H1 (cell line): Measurements from ENCODE around the gene MPND. TPM values are rescaled to one million over a fixed set of nuclear protein-coding genes. Genes with fewer than 3 reads are reported as not detected.

ENCODE experiments used
- CTCF ChIA-PET: fragments of 300-600 bp; sonication (Branson Sonifier 250); formaldehyde crosslinking; loops from one replicate; lab custom pipeline; 2021; ENCODE audit not compliant: partially characterized antibody; lab: Charles Lee
- POLR2A ChIA-PET: fragments of 300-600 bp; sonication (Branson Sonifier 250); formaldehyde crosslinking; loops from one replicate; lab custom pipeline; 2021; ENCODE audit warnings: inconsistent platforms; ENCODE audit not compliant: partially characterized antibody; lab: Charles Lee
- DNase-seq, 2 experiments: peaks; one replicate each; pipeline versions ENCODE4 v3.0.0 to v3.0.0-alpha.2; 2010 to 2022; ENCODE audit warnings: low spot score in 2 of 2, low read depth in 1 of 2, mixed read lengths in 1 of 2
- FAIRE-seq: peaks from 2 replicates; lab custom pipeline; 2011; peaks lifted over from hg19 to GRCh38; lab: Jason Lieb, UNC
- H2AFZ ChIP-seq: 2 replicates; pipeline ENCODE4 v1.8.1; 2012; ENCODE audit warnings: low read length, inconsistent platforms
- H2AK5ac ChIP-seq: 2 replicates; pipeline ENCODE4 v1.6.1; 2013; ENCODE audit warnings: low read depth, low read length
- H2BK120ac ChIP-seq: replicated peaks from 2 replicates; pipeline ENCODE3; 2013; ENCODE audit warnings: low read depth, low read length, inconsistent platforms
- H2BK12ac ChIP-seq: 2 replicates; pipeline ENCODE4 v1.6.1; 2013; ENCODE audit warnings: low read depth, low read length
- H2BK15ac ChIP-seq: 2 replicates; pipeline ENCODE4 v1.6.1; 2013; ENCODE audit warnings: low read length
- H2BK20ac ChIP-seq: 2 replicates; pipeline ENCODE4 v1.6.1; 2013; ENCODE audit warnings: low read length
- H2BK5ac ChIP-seq: 2 replicates; pipeline ENCODE4 v1.6.1; 2013; ENCODE audit warnings: low read depth, low read length
- H3K14ac ChIP-seq: 2 replicates; pipeline ENCODE4 v1.6.1; 2013; ENCODE audit warnings: inconsistent platforms; ENCODE audit not compliant: insufficient read length
- H3K18ac ChIP-seq: 2 replicates; pipeline ENCODE4 v1.6.1; 2013; ENCODE audit warnings: low read length; ENCODE audit errors: extremely low read depth
- H3K23ac ChIP-seq: 2 replicates; pipeline ENCODE4 v1.6.1; 2013; ENCODE audit warnings: inconsistent platforms; ENCODE audit not compliant: insufficient read length
- H3K23me2 ChIP-seq: 2 replicates; pipeline ENCODE4 v1.6.1; 2013; ENCODE audit warnings: low read depth, low read length
- H3K27ac ChIP-seq: 2 replicates; pipeline ENCODE4 v1.6.1; 2011; ENCODE audit warnings: low read depth, low read length, inconsistent platforms
- H3K27me3 ChIP-seq, 4 experiments: replicated peaks in 1 of 4; 1 replicate in 1 of 4; 2 replicates in 3 of 4; pipeline versions ENCODE4 v1.6.1 to v1.8.1; 2011 to 2013; ENCODE audit warnings: low read length in 3 of 4, mild to moderate bottlenecking in 3 of 4, inconsistent platforms in 2 of 4, mixed read lengths in 2 of 4, moderate library complexity in 1 of 4; ENCODE audit not compliant: control insufficient read depth in 3 of 4, insufficient read depth in 3 of 4; ENCODE audit errors: extremely low read depth in 1 of 4
- H3K36me3 ChIP-seq, 4 experiments: 2 replicates each; pipeline versions ENCODE4 v1.6.1 to v1.8.1; 2011 to 2013; ENCODE audit warnings: mild to moderate bottlenecking in 4 of 4, low read length in 3 of 4, moderate library complexity in 2 of 4, control low read depth in 1 of 4, inconsistent platforms in 1 of 4; ENCODE audit not compliant: insufficient read depth in 4 of 4, control insufficient read depth in 2 of 4
- H3K4ac ChIP-seq: replicated peaks from 2 replicates; pipeline ENCODE3; 2013; ENCODE audit warnings: low read length, low read depth, mixed read lengths, inconsistent platforms; ENCODE audit not compliant: insufficient read length
- H3K4me1 ChIP-seq, 4 experiments: replicated peaks in 1 of 4; 1 replicate in 1 of 4; 2 replicates in 3 of 4; pipeline versions ENCODE4 v1.6.1 to v1.8.1; 2011 to 2013; ENCODE audit warnings: low read length in 3 of 4, inconsistent platforms in 2 of 4, mixed read lengths in 1 of 4; ENCODE audit not compliant: insufficient read depth in 4 of 4, control insufficient read depth in 3 of 4
- H3K4me2 ChIP-seq, 2 experiments: 2 replicates each; pipeline versions ENCODE4 v1.6.1 to v1.8.1; 2011 to 2013; ENCODE audit warnings: low read depth in 2 of 2, low read length in 2 of 2, control low read depth in 1 of 2, inconsistent platforms in 1 of 2, mild to moderate bottlenecking in 1 of 2; ENCODE audit not compliant: insufficient read depth in 1 of 2
- H3K4me3 ChIP-seq, 4 experiments: fragments of 200-600, 300-600 bp in 1 of 4; sonication (generic), shearing (Covaris generic), sonication (Bioruptor Twin) in 1 of 4; 2 replicates each; pipeline versions ENCODE4 v1.5.1 to v1.8.1; 2011 to 2016; ENCODE audit warnings: low read length in 4 of 4, low read depth in 3 of 4, control low read depth in 2 of 4, inconsistent platforms in 2 of 4, mild to moderate bottlenecking in 2 of 4, mixed read lengths in 1 of 4, moderate library complexity in 1 of 4; ENCODE audit not compliant: insufficient read depth in 2 of 4; ENCODE audit errors: extremely low read depth in 1 of 4
- H3K56ac ChIP-seq: replicated peaks from 2 replicates; pipeline ENCODE3; 2013; ENCODE audit warnings: low read depth, mild to moderate bottlenecking, mixed read lengths, low read length, inconsistent platforms; ENCODE audit not compliant: insufficient read length
- H3K79me1 ChIP-seq: 2 replicates; pipeline ENCODE4 v1.6.1; 2013; ENCODE audit warnings: low read depth, low read length, control low read depth
- H3K79me2 ChIP-seq, 2 experiments: 2 replicates each; pipeline versions ENCODE4 v1.6.1 to v1.8.1; 2012 to 2013; ENCODE audit warnings: low read length in 2 of 2, mild to moderate bottlenecking in 2 of 2, inconsistent platforms in 1 of 2; ENCODE audit not compliant: insufficient read depth in 2 of 2, control insufficient read depth in 1 of 2
- H3K9ac ChIP-seq, 4 experiments: replicated peaks in 1 of 4; 1 replicate in 1 of 4; 2 replicates in 3 of 4; pipeline versions ENCODE4 v1.6.1 to v1.8.1; 2011 to 2013; ENCODE audit warnings: low read depth in 3 of 4, low read length in 3 of 4, control low read depth in 2 of 4, mild to moderate bottlenecking in 2 of 4, moderate library complexity in 2 of 4, inconsistent platforms in 1 of 4; ENCODE audit errors: extremely low read depth in 1 of 4
- H3K9me3 ChIP-seq, 2 experiments: 2 replicates each; pipeline versions ENCODE4 v1.6.1 to v1.8.1; 2012 to 2013; ENCODE audit warnings: mild to moderate bottlenecking in 2 of 2, moderate library complexity in 2 of 2, control low read depth in 1 of 2, inconsistent platforms in 1 of 2, low read depth in 1 of 2, low read length in 1 of 2, mixed read lengths in 1 of 2; ENCODE audit not compliant: insufficient read depth in 2 of 2
- H4K20me1 ChIP-seq, 2 experiments: replicated peaks in 1 of 2; 2 replicates each; pipeline versions ENCODE3 to v1.8.1; 2011 to 2013; ENCODE audit warnings: inconsistent platforms in 2 of 2, low read length in 2 of 2, mild to moderate bottlenecking in 1 of 2; ENCODE audit not compliant: insufficient read depth in 2 of 2, control insufficient read depth in 1 of 2
- H4K5ac ChIP-seq: 2 replicates; pipeline ENCODE4 v1.6.1; 2013; ENCODE audit warnings: low read length, low read depth, mixed read lengths, inconsistent platforms; ENCODE audit not compliant: insufficient read length
- H4K8ac ChIP-seq: 2 replicates; pipeline ENCODE4 v1.8.0; 2013; ENCODE audit warnings: mild to moderate bottlenecking, moderate library complexity, low read length, inconsistent platforms; ENCODE audit not compliant: insufficient read depth; ENCODE audit errors: extremely low read depth
- H4K91ac ChIP-seq: replicated peaks from 2 replicates; pipeline ENCODE3; 2013; ENCODE audit warnings: low read length, mixed read lengths, inconsistent platforms; ENCODE audit not compliant: insufficient read length
- CBX5 ChIP-seq: fragments of 300-800, 300-1000 bp; sonication (generic); IDR thresholded peaks from 2 replicates; pipeline ENCODE4 v1.7.1; 2016; ENCODE audit warnings: antibody characterized with exemption, low read length, low read depth
- EZH2 ChIP-seq: fragments of 200-600 bp; sonication (generic); IDR thresholded peaks from 2 replicates; pipeline ENCODE4 v1.7.1; 2012; ENCODE audit warnings: low read depth, mild to moderate bottlenecking, moderate library complexity, low read length, inconsistent platforms; ENCODE audit not compliant: severe bottlenecking
- GABPA ChIP-seq: IDR thresholded peaks from 2 replicates; pipeline ENCODE4 v1.6.1; 2011; ENCODE audit warnings: mild to moderate bottlenecking, low read length, moderate library complexity, borderline replicate concordance; ENCODE audit not compliant: insufficient read depth
- HDAC2 ChIP-seq, 2 experiments: fragments of 300-600 bp in 1 of 2; sonication (generic) in 1 of 2; IDR thresholded peaks; 2 replicates each; pipeline ENCODE4 v1.6.1; 2011 to 2012; ENCODE audit warnings: low read depth in 2 of 2, low read length in 2 of 2, mild to moderate bottlenecking in 2 of 2, moderate library complexity in 2 of 2, borderline replicate concordance in 1 of 2, inconsistent platforms in 1 of 2
- USF2 ChIP-seq: IDR thresholded peaks from 2 replicates; pipeline ENCODE4 v1.6.1; 2011; ENCODE audit warnings: low read length, improper control_type of control experiment
- WGBS, 2 experiments: shearing (Covaris generic) in 1 of 2; methylation state at CpG; one replicate each; pipeline versions ENCODE4 v1.1.6 to v1.1.7; 2013 to 2015; ENCODE audit warnings: low lambda C conversion rate in 2 of 2, mixed read lengths in 2 of 2, inconsistent platforms in 1 of 2, low coverage in 1 of 2, missing lambda C conversion rate in 1 of 2; ENCODE audit not compliant: insufficient replicate concordance in 2 of 2, insufficient coverage in 1 of 2, insufficient read length in 1 of 2; ENCODE audit errors: extremely low coverage in 1 of 2, missing lambda C conversion rate in 1 of 2; 5-methylcytosine and 5-hydroxymethylcytosine counted together
- polyA plus RNA-seq, 7 experiments: library from polyadenylated mRNA; depleted of rRNA in 3 of 7; stranded (reverse) in 5 of 7; unstranded in 2 of 7; fragments of >200 nt in 5 of 7; fragments of 200-250 nt in 2 of 7; gene quantifications; 1 replicate in 5 of 7; 2 replicates in 1 of 7; 4 replicates in 1 of 7; pipeline versions ENCODE4 v1.2.1 to v1.2.3, GENCODE V29; 2011 to 2013; ENCODE audit warnings: missing spikeins in 2 of 7, mixed read lengths in 2 of 7
- total RNA-seq: library from RNA; stranded (reverse); fragmentation: NEBNext Ultra II Directional; extraction: Animal tissue kit (Norgen Biotek cat#: 25700); gene quantifications from 2 replicates; pipeline ENCODE4 v1.2.1, GENCODE V29; 2021

Gene MPND
- total and polyA plus RNA-seq, 2 of the 8 experiments (the other 6 are each of a cell fraction or from before 2014, with no cell fraction given) = 22.9 to 27.7 TPM

GRCh38 chr19:4385291-4386040, 42.1 kb downstream of the MPND start:
- CTCF ChIA-PET = interaction anchor here (1.2 to 7.2 kb wide), 4 partner anchors 9 to 118 kb away, joined by 3 to 72 read pairs (median 5); no protein-coding TSS in a partner anchor
- peaks cover 36% of the 10 kb centered on the region for H3K79me1 ChIP-seq
- POLR2A ChIA-PET = interaction anchor here (0.9 to 2.7 kb wide), 7 partner anchors 10 to 136 kb away, joined by 3 to 11 read pairs (median 5); no protein-coding TSS in a partner anchor

More at GRCh38 chr19:4385291-4386040, 42.1 kb downstream of the MPND start:
- H2BK15ac ChIP-seq = no peak overlapping the region
- H2BK120ac ChIP-seq = no peak overlapping the region
- peak overlapping the region; percentile 24; the same call in 1 of the 2 replicates for H2BK5ac ChIP-seq
- H3K23me2 ChIP-seq = no peaks in the 10 kb centered on the region
- DNase-seq = no peak
- H3K4me3 ChIP-seq = no peak overlapping the region
- H3K56ac ChIP-seq = no peak overlapping the region
- no peaks in the 10 kb centered on the region; a peak in 1 of 8 replicates for H3K36me3 ChIP-seq
- H4K8ac ChIP-seq = peak overlapping the region; percentile 14
- H2BK20ac ChIP-seq = no peak overlapping the region
- no peak overlapping the region for H3K4ac ChIP-seq
- H4K5ac ChIP-seq = no peak overlapping the region
- 87% methylated on average over 15 of the region's 15 CpGs; no CpG with 5 or more reads in 1 of the 2 experiments for WGBS, 2 experiments
- H4K20me1 ChIP-seq = peaks cover 12 to 44% of the 10 kb centered on the region in 2 experiments
- FAIRE-seq = no peak
- H3K9ac ChIP-seq = no peak overlapping the region
- no peak overlapping the region for H2BK12ac ChIP-seq
- no peak overlapping the region for H2AFZ ChIP-seq
- no peak overlapping the region for H3K23ac ChIP-seq
- no peak overlapping the region for H3K18ac ChIP-seq
- H3K4me1 ChIP-seq = peaks cover 0 to 16% (median 12%) of the 10 kb centered on the region in 4 experiments; a peak in 6 of 7 replicates
- no peaks in the 10 kb centered on the region for H3K9me3 ChIP-seq
- no peak overlapping the region for H3K27ac ChIP-seq
- TF ChIP-seq CBX5 (no peak), HDAC2 (IDR thresholded peaks at IDR 0.05; ENCODE audit: borderline replicate concordance in 1 of 2, low read depth in 2 of 2, low read length in 2 of 2) (no peak), USF2 (no peak), GABPA (no peak), EZH2 (no peak)
- H3K4me2 ChIP-seq = 0 out of 4 replicates have a peak overlapping the region, but pooled peaks of 1 of the 2 experiments have one; percentile 5
- H3K27me3 ChIP-seq = no peaks in the 10 kb centered on the region
- H4K91ac ChIP-seq = no peak overlapping the region
- peaks cover 0 to 67% of the 10 kb centered on the region in 2 experiments; a peak in 2 of 4 replicates for H3K79me2 ChIP-seq
- no peak overlapping the region for H2AK5ac ChIP-seq
- H3K14ac ChIP-seq = no peak overlapping the region
